OCI-LY1 (cell line): ENCODE results near the gene KIAA2012.

Experiments used
- H2AFZ ChIP-seq: fragments of 200-600 bp; sonication (generic), shearing (Covaris generic); 2 replicates; pipeline ENCODE4 v1.6.0; 2014; ENCODE audit warnings: antibody characterized with exemption, mild to moderate bottlenecking, low read length
- H3F3A ChIP-seq: fragments of 200-600 bp; sonication (generic), shearing (Covaris generic); 2 replicates; pipeline ENCODE4 v1.6.0; 2014; ENCODE audit warnings: mild to moderate bottlenecking, antibody characterized with exemption, low read length, moderate library complexity; ENCODE audit not compliant: insufficient read depth
- H3K27ac ChIP-seq: fragments of 200-600 bp; sonication (generic); 2 replicates; pipeline ENCODE4 v1.5.1; 2014; ENCODE audit warnings: low read length, mixed run types, mild to moderate bottlenecking, low read depth; ENCODE audit not compliant: poor library complexity, severe bottlenecking
- H3K27me3 ChIP-seq: fragments of 200-600 bp; sonication (generic); 2 replicates; pipeline ENCODE4 v1.6.0; 2014; ENCODE audit warnings: antibody characterized with exemption, mild to moderate bottlenecking, low read length, moderate library complexity; ENCODE audit not compliant: insufficient read depth
- H3K36me3 ChIP-seq: fragments of 200-600 bp; sonication (generic); 2 replicates; pipeline ENCODE4 v1.6.1; 2014; ENCODE audit warnings: mild to moderate bottlenecking, antibody characterized with exemption, low read length, moderate library complexity, mixed read lengths; ENCODE audit not compliant: insufficient read depth
- H3K4me1 ChIP-seq: fragments of 200-600 bp; sonication (generic); 2 replicates; pipeline ENCODE4 v1.5.1; 2014; ENCODE audit warnings: mild to moderate bottlenecking, low read length, moderate library complexity; ENCODE audit not compliant: insufficient read depth, severe bottlenecking
- H3K4me2 ChIP-seq: fragments of 200-600 bp; sonication (generic), shearing (Covaris generic); 2 replicates; pipeline ENCODE4 v1.6.1; 2014; ENCODE audit warnings: low read length
- H3K4me3 ChIP-seq: fragments of 200-600 bp; sonication (generic); 2 replicates; pipeline ENCODE4 v1.5.1; 2014; ENCODE audit warnings: low read length, low read depth, mild to moderate bottlenecking, mixed read lengths; ENCODE audit not compliant: poor library complexity, severe bottlenecking
- H3K79me2 ChIP-seq: fragments of 200-600 bp; shearing (Covaris generic); 2 replicates; pipeline ENCODE4 v1.6.1; 2016; ENCODE audit warnings: mixed run types, low read length, mixed read lengths; ENCODE audit not compliant: insufficient read depth
- H3K9ac ChIP-seq: fragments of 200-600 bp; sonication (generic), shearing (Covaris generic); 2 replicates; pipeline ENCODE4 v1.6.1; 2014; ENCODE audit warnings: mild to moderate bottlenecking, low read length, mixed read lengths
- H3K9me2 ChIP-seq: fragments of 200-600 bp; sonication (generic), shearing (Covaris generic); 2 replicates; pipeline ENCODE4 v1.6.1; 2014; ENCODE audit warnings: low read depth, mild to moderate bottlenecking, low read length, mixed read lengths
- H3K9me3 ChIP-seq: fragments of 200-600 bp; shearing (Covaris generic); 2 replicates; pipeline ENCODE4 v1.6.1; 2014; ENCODE audit warnings: low read length, mixed read lengths
- H4K20me1 ChIP-seq: fragments of 200-600 bp; sonication (generic), shearing (Covaris generic); 2 replicates; pipeline ENCODE4 v1.6.0; 2016; ENCODE audit warnings: mild to moderate bottlenecking, low read length; ENCODE audit not compliant: insufficient read depth
- CTCF ChIP-seq: fragments of 200-600 bp; sonication (generic), shearing (Covaris generic); IDR thresholded peaks from 2 replicates; pipeline ENCODE4 v1.5.1; 2017; ENCODE audit warnings: mild to moderate bottlenecking, antibody characterized with exemption, low read length, moderate library complexity, mixed read lengths
- EZH2 ChIP-seq: fragments of 200-600 bp; sonication (generic), shearing (Covaris generic); IDR thresholded peaks from 2 replicates; pipeline ENCODE4 v1.8.0; 2017; ENCODE audit warnings: borderline replicate concordance, mixed run types, mild to moderate bottlenecking, antibody characterized with exemption, low read length, moderate library complexity, mixed read lengths

Gene KIAA2012

GRCh38 chr2:202169131-202169530 is 96.1 kb downstream of the KIAA2012 start:
- Histone ChIP-seq H3F3A (no peaks in the 10 kb centered on the region), H4K20me1 (no peaks in the 10 kb centered on the region), H3K79me2 (no peaks in the 10 kb centered on the region), H3K4me2 (no peak overlapping the region), H3K9ac (no peak overlapping the region), H3K9me3 (no peaks in the 10 kb centered on the region), H3K27ac (no peak overlapping the region), H2AFZ (no peak overlapping the region), H3K36me3 (no peaks in the 10 kb centered on the region), H3K9me2 (no peaks in the 10 kb centered on the region), H3K4me1 (no peaks in the 10 kb centered on the region), H3K27me3 (no peaks in the 10 kb centered on the region), H3K4me3 (no peak overlapping the region)
- TF ChIP-seq CTCF = no peak
- TF ChIP-seq EZH2 = no peak

- no peak overlapping the region for H3K9ac ChIP-seq
- no peaks in the 10 kb centered on the region for H3K9me2 ChIP-seq
- H2AFZ ChIP-seq = no peak overlapping the region
- no peak overlapping the region for H3K27ac ChIP-seq
- no peak for TF ChIP-seq CTCF
- no peak overlapping the region for H3K4me2 ChIP-seq
- no peaks in the 10 kb centered on the region for H3K9me3 ChIP-seq
- no peaks in the 10 kb centered on the region for H3K4me1 ChIP-seq
- no peaks in the 10 kb centered on the region for H3K79me2 ChIP-seq
- H4K20me1 ChIP-seq = no peaks in the 10 kb centered on the region
- H3K4me3 ChIP-seq = no peak overlapping the region
- no peaks in the 10 kb centered on the region for H3K27me3 ChIP-seq
- H3K36me3 ChIP-seq = no peaks in the 10 kb centered on the region
- no peaks in the 10 kb centered on the region for H3F3A ChIP-seq
Observed at GRCh38 chr2:202169832-202170424, 96.9 kb downstream of the KIAA2012 start.

GRCh38 chr2:202171241-202171825 is 98.3 kb downstream of the KIAA2012 start:
- H3K79me2 ChIP-seq = no peaks in the 10 kb centered on the region
- H3K4me3 ChIP-seq = no peak overlapping the region
- H3K9ac ChIP-seq = no peak overlapping the region
- TF ChIP-seq CTCF = no peak
- no peak for TF ChIP-seq EZH2
- H3K36me3 ChIP-seq = no peaks in the 10 kb centered on the region
- H3K27ac ChIP-seq = no peak overlapping the region
- no peak overlapping the region for H3K4me2 ChIP-seq
- no peaks in the 10 kb centered on the region for H3K9me2 ChIP-seq
- no peak overlapping the region for H2AFZ ChIP-seq
- H3K27me3 ChIP-seq = no peaks in the 10 kb centered on the region
- no peaks in the 10 kb centered on the region for H3K4me1 ChIP-seq
- H4K20me1 ChIP-seq = no peaks in the 10 kb centered on the region
- no peaks in the 10 kb centered on the region for H3K9me3 ChIP-seq
- H3F3A ChIP-seq = no peaks in the 10 kb centered on the region
